Measurements from ENCODE around the gene SUSD1. TPM values are rescaled to one million over a fixed set of nuclear protein-coding genes. Genes with fewer than 3 reads are reported as not detected.

The SUSD1 gene
- total RNA-seq, 1 donor, result 14.5 TPM

DNA sequence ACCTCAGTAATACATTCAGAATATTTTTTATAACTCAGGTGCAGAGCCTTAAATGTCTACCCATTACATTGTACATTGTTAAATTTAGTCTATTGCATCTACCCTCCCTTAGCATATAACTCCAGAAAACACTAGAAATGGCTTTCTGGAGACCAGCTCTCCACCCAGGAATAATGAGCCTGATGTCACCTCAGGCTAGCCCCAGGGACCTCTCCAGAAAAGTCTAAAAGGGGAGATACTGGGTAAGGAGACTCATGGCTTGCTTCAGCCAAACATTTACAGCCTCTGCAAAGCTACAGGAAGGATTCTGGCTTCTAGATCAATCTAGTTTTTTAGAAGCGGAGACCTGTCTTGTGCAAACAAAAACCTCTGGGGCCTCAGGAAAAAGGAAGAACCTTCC lies 13.8 kb upstream of the SUSD1 start:
- Histone ChIP-seq H3K27ac (ENCODE audit: low read depth, low read length) (no peak overlapping the region), H3K9me3 (ENCODE audit: low read depth, low read length) (no peaks in the 10 kb centered on the region), H2AFZ (ENCODE audit: low read length) (no peak overlapping the region), H3K4me1 (ENCODE audit: insufficient read depth, low read length) (peaks cover 1% of the 10 kb centered on the region), H3K27me3 (ENCODE audit: insufficient read depth, low read length) (no peaks in the 10 kb centered on the region), H3K4me2 (ENCODE audit: insufficient read depth, low read length) (no peak overlapping the region), H3K79me2 (ENCODE audit: insufficient read depth, low read length) (no peaks in the 10 kb centered on the region), H3K4me3 (ENCODE audit: insufficient read depth, low read length) (no peak overlapping the region), H3K36me3 (ENCODE audit: insufficient read depth, low read length) (no peaks in the 10 kb centered on the region), H4K20me1 (ENCODE audit: insufficient read depth, low read length) (no peaks in the 10 kb centered on the region)
- TF ChIP-seq, protein P1, sequence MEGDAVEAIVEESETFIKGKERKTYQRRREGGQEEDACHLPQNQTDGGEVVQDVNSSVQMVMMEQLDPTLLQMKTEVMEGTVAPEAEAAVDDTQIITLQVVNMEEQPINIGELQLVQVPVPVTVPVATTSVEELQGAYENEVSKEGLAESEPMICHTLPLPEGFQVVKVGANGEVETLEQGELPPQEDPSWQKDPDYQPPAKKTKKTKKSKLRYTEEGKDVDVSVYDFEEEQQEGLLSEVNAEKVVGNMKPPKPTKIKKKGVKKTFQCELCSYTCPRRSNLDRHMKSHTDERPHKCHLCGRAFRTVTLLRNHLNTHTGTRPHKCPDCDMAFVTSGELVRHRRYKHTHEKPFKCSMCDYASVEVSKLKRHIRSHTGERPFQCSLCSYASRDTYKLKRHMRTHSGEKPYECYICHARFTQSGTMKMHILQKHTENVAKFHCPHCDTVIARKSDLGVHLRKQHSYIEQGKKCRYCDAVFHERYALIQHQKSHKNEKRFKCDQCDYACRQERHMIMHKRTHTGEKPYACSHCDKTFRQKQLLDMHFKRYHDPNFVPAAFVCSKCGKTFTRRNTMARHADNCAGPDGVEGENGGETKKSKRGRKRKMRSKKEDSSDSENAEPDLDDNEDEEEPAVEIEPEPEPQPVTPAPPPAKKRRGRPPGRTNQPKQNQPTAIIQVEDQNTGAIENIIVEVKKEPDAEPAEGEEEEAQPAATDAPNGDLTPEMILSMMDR (IDR thresholded peaks at IDR 0.05; ENCODE audit: extremely low read depth, low read depth, low read length), result no peak
- DNase-seq (ENCODE audit: insufficient read length, low spot score, missing footprints), result no peak

DNA sequence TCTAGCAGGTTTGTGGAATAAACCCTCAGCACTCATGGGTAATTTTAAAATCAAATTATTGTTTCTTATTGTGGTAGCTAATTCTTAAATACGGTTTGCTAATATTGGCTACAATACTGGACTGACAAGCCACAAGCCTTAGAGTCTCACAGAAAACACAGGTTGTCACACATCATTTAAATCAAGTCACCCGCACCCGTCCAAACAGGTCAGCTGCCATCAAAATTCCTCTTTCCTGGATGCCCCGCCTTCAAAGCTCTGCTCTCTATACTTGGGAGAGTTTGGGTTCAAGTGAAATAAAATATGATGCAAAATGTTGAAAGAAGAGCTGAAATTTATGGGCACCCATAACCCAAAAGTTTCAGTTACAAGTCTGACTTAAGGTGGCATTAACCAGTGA lies 12.3 kb upstream of the SUSD1 start:
- Histone ChIP-seq H4K20me1 (ENCODE audit: insufficient read depth, low read length) (no peaks in the 10 kb centered on the region), H3K4me1 (ENCODE audit: insufficient read depth, low read length) (no peaks in the 10 kb centered on the region), H3K27ac (ENCODE audit: low read depth, low read length) (no peak overlapping the region), H3K36me3 (ENCODE audit: insufficient read depth, low read length) (no peaks in the 10 kb centered on the region), H3K9me3 (ENCODE audit: low read depth, low read length) (no peaks in the 10 kb centered on the region), H3K4me2 (ENCODE audit: insufficient read depth, low read length) (no peak overlapping the region), H3K4me3 (ENCODE audit: insufficient read depth, low read length) (no peak overlapping the region), H2AFZ (ENCODE audit: low read length) (no peak overlapping the region), H3K27me3 (ENCODE audit: insufficient read depth, low read length) (no peaks in the 10 kb centered on the region), H3K79me2 (ENCODE audit: insufficient read depth, low read length) (no peaks in the 10 kb centered on the region)
- TF ChIP-seq, protein P1 (IDR thresholded peaks at IDR 0.05; ENCODE audit: extremely low read depth, low read depth, low read length), result no peak
- no peak for DNase-seq (ENCODE audit: insufficient read length, low spot score, missing footprints)

DNA sequence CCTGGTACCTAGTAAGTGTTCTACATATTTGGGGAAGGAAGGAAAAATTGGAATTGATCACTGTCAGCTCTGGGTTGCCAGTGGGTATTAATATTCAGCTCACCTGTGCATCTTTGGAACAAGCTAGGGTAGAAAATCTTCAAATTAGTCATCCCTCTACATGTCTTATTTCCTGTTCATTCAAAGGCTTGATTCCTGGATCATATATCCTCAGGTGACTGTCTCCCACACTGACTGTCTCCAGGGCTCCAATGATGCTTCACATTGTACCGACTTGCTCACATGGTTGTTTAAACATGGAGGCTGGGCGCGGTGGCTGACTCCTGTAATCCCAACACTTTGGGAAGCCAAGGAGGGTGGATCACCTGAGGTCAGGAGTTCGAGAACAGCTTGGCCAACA lies 11.6 kb upstream of the SUSD1 start:
- TF ChIP-seq, protein P1 (IDR thresholded peaks at IDR 0.05; ENCODE audit: extremely low read depth, low read depth, low read length), result no peak
- no peak overlapping the region for H3K4me2 ChIP-seq (ENCODE audit: insufficient read depth, low read length)
- H3K27me3 ChIP-seq (ENCODE audit: insufficient read depth, low read length), result no peaks in the 10 kb centered on the region
- H3K4me3 ChIP-seq (ENCODE audit: insufficient read depth, low read length), result no peak overlapping the region
- no peaks in the 10 kb centered on the region for H3K36me3 ChIP-seq (ENCODE audit: insufficient read depth, low read length)
- DNase-seq (ENCODE audit: insufficient read length, low spot score, missing footprints), result no peak
- no peaks in the 10 kb centered on the region for H3K4me1 ChIP-seq (ENCODE audit: insufficient read depth, low read length)
- no peaks in the 10 kb centered on the region for H4K20me1 ChIP-seq (ENCODE audit: insufficient read depth, low read length)
- H3K27ac ChIP-seq (ENCODE audit: low read depth, low read length), result no peak overlapping the region
- no peak overlapping the region for H2AFZ ChIP-seq (ENCODE audit: low read length)
- H3K9me3 ChIP-seq (ENCODE audit: low read depth, low read length), result no peaks in the 10 kb centered on the region
- H3K79me2 ChIP-seq (ENCODE audit: insufficient read depth, low read length), result no peaks in the 10 kb centered on the region

DNA sequence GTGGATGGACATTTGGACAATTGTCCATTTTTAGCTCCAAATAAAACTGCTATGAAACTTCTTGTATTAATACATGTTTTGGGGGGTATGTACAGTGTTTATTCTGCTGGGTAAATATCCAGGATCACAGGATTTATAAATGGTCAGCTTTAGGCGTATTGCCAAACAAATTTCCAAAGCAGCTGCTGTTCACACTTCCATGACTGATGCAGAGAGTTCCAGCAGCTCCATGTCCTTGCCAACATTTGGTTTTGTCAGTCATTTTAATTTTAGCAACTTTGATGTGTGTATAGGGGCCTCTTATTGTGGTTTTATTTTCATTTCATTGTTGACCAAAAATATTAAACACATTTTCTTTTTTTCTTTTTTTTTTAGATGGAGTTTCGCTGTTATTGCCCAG lies 9.8 kb upstream of the SUSD1 start:
- Histone ChIP-seq H3K4me1 (ENCODE audit: insufficient read depth, low read length) (peaks cover 7% of the 10 kb centered on the region), H3K4me2 (ENCODE audit: insufficient read depth, low read length) (no peak overlapping the region), H3K9me3 (ENCODE audit: low read depth, low read length) (no peaks in the 10 kb centered on the region), H3K36me3 (ENCODE audit: insufficient read depth, low read length) (no peaks in the 10 kb centered on the region), H3K27me3 (ENCODE audit: insufficient read depth, low read length) (no peaks in the 10 kb centered on the region), H3K4me3 (ENCODE audit: insufficient read depth, low read length) (no peak overlapping the region), H2AFZ (ENCODE audit: low read length) (no peak overlapping the region), H4K20me1 (ENCODE audit: insufficient read depth, low read length) (no peaks in the 10 kb centered on the region), H3K27ac (ENCODE audit: low read depth, low read length) (no peak overlapping the region), H3K79me2 (ENCODE audit: insufficient read depth, low read length) (no peaks in the 10 kb centered on the region)
- TF ChIP-seq, protein P1 (IDR thresholded peaks at IDR 0.05; ENCODE audit: extremely low read depth, low read depth, low read length), result no peak
- no peak for DNase-seq (ENCODE audit: insufficient read length, low spot score, missing footprints)

Data from osteoblast (primary cell).